Activated naive CD8-positive, alpha-beta T cell treated with anti-CD3 and anti-CD28 coated beads, Interleukin-2, amount 10 ng/mL, durations not matched to agents 7 days and 5 days (primary cell): ENCODE data around the gene NOVA2. TPM values are rescaled to one million over a fixed set of nuclear protein-coding genes. Genes with fewer than 3 reads are reported as not detected.
A peak's percentile ranks its signal among the peaks of the same experiment; 100 is the strongest.

Source experiments
- ATAC-seq: fragments of 150-1000 bp; cut with Tn5 transposase; one replicate; pipeline ENCODE4 v1.10.0; 2021; ENCODE audit warnings: low read depth, moderate library complexity
- POLR2A ChIA-PET: fragments of 350-600 bp; sonication (Branson Sonifier 250); formaldehyde crosslinking; loops from one replicate; lab custom pipeline; 2021; ENCODE audit warnings: antibody characterized with exemption; lab: Charles Lee
- DNase-seq: peaks from one replicate; pipeline ENCODE4 v3.0.0; 2021
- H3K27ac Mint-ChIP-seq: one replicate; pipeline ENCODE4 v1.8.0; 2022; ENCODE audit warnings: mild to moderate bottlenecking, mixed read lengths
- H3K27me3 Mint-ChIP-seq: one replicate; pipeline ENCODE4 v1.8.0; 2022; ENCODE audit warnings: mild to moderate bottlenecking, moderate library complexity, mixed read lengths
- H3K36me3 Mint-ChIP-seq: one replicate; pipeline ENCODE4 v1.8.0; 2021; ENCODE audit warnings: mild to moderate bottlenecking, mixed read lengths
- H3K4me1 Mint-ChIP-seq: one replicate; pipeline ENCODE4 v1.8.0; 2021; ENCODE audit warnings: mixed read lengths
- H3K4me3 Mint-ChIP-seq: one replicate; pipeline ENCODE4 v1.8.0; 2022; ENCODE audit warnings: mild to moderate bottlenecking, moderate library complexity, mixed read lengths
- H3K9me3 Mint-ChIP-seq: one replicate; pipeline ENCODE4 v1.8.0; 2021; ENCODE audit warnings: mixed read lengths
- total RNA-seq, 2 experiments: library from RNA; stranded (reverse); gene quantifications; one replicate each; pipeline ENCODE4 v1.2.3, GENCODE V29; 2021

Gene NOVA2, protein sequence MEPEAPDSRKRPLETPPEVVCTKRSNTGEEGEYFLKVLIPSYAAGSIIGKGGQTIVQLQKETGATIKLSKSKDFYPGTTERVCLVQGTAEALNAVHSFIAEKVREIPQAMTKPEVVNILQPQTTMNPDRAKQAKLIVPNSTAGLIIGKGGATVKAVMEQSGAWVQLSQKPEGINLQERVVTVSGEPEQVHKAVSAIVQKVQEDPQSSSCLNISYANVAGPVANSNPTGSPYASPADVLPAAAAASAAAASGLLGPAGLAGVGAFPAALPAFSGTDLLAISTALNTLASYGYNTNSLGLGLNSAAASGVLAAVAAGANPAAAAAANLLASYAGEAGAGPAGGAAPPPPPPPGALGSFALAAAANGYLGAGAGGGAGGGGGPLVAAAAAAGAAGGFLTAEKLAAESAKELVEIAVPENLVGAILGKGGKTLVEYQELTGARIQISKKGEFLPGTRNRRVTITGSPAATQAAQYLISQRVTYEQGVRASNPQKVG
- total RNA-seq: not detected

DNA sequence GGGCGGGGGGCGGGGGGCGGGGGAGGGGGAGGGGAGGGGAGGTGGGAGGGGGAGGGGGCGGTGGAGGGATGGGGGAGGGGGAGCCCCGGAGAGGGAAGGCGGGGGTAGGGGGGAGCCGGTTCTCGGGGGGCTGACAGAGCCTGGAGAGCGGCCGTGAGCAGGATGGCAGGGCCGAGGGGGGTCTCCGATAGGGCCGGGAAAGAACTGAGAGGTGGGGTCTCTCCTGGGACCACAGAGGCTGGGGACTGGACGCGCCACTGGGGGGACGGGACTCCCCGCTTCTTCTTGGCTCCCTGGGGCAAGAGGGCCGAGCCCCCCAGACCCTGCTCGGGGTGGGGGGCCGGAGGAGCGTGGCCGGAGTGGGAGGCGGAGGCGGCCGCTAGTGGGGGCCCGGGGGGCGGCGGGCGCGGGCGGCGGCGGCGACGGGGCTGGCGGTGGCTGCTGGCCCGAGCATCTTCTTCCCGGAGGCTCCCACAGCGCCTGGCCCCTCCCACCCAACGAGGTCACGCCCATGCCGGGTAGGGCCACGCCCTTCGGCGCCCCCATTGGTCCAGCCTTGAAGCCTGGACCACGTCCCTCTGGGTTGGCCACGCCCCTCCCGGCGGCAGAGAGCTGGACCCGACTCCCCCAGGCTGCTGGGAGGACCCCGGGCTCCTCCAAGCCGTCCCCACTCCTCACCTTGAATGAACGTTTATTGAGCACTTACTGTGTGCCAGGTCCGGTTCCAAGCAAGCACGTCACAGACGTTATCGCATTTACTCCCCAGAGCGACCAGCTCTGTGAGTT, at the start of gene NOVA2:
Gene NOVA2 (minus strand): TSS at position 313 of the 786 bp plus-strand sequence. CDS start 514 bp downstream, outside the sequence.
- no peak within 1 kb of the TSS for H3K27ac Mint-ChIP-seq
- POLR2A ChIA-PET: interaction anchor here (0.9 kb wide), 1 partner anchor 10 kb away, joined by 3 read pairs; no protein-coding TSS in a partner anchor
- peaks cover 20% of the 10 kb centered on the region for H3K4me1 Mint-ChIP-seq
- H3K36me3 Mint-ChIP-seq: no peaks in the 10 kb centered on the region
- DNase-seq (peak; percentile 62), ATAC-seq (peak; percentile 45)
- no peak within 1 kb of the TSS for H3K4me3 Mint-ChIP-seq
- peaks cover 74% of the 10 kb centered on the region for H3K27me3 Mint-ChIP-seq
- H3K9me3 Mint-ChIP-seq: no peaks in the 10 kb centered on the region

DNA sequence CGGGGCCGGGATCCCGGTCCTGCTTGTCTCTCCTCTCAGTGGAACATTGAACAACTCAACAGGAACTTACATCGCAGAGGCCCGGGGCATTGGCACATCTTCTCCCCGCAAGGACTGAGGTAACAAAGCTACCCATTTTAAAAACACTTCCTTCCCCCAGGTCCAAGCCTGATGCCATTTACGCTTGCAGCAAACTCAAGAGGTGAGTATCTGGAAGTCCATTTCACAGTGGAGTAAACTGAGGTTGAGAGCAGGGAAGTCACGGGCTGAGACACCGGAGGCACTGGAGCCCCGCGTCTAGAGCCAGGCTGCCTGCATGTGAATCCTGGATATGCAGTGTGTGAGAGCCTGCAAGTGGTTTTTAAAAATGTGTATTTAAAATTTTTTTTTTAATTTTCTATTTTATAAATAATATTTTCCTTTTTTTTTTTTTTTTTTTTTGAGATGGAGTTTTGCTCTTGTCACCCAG, 49.7 kb upstream of the NOVA2 start:
- POLR2A ChIA-PET: no interaction called here
- Mint-ChIP-seq H3K9me3 (no peaks in the 10 kb centered on the region), H3K36me3 (no peaks in the 10 kb centered on the region), H3K4me1 (peaks cover 12% of the 10 kb centered on the region), H3K4me3 (no peak overlapping the region), H3K27me3 (peaks cover 32% of the 10 kb centered on the region), H3K27ac (no peak overlapping the region)
- ATAC-seq: no peak
- DNase-seq: no peak

DNA sequence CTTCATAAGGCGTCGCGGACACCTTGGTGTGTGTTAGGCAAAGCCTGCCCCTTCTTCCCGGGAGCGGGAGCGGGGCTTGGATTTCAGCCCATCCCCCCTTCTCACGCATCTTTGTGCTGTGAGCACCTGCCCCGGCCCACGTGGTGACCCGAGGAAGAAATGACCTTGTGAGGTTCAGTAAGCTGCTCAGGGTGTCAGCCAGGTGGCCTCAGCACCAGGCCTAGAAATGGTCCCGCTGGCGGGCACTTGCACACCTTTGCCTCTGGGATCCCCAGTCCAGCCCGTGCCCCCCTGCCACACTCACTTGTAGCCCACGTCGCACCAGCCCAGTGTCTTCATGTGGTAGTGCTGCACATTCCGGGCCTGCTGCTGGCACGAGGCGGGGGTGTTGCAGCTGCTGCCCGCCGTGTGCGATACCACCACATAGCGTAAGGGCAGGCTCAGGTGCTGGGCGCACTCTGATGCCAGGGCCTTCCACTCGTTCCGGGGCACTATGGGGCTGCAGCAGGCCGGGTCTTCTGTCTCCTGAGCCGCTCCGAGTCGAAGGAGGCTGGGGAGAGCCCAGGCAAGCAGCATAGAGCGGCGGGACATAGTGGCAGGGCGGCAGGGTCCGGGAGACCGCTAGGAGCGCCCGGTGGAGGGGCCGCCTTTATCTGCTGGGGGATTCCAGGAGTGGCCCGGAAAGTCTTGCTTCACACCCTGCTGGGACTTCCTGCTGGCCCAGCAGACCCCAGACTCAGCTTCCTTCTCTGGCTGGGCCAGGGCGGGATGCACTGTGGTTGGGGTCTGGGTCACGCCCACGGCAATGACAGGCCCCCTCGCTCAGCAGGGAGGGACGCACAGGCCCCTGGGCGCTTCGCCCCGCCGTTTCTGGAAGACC, 49.0 kb upstream of the NOVA2 start, which contains the start of gene PGLYRP1:
Gene PGLYRP1 (minus strand): TSS at position 623 of the 880 bp plus-strand sequence. CDS start 32 bp downstream, at position 591.
- POLR2A ChIA-PET: no interaction called here
- no peaks in the 10 kb centered on the region for H3K36me3 Mint-ChIP-seq
- DNase-seq (no peak), ATAC-seq (no peak)
- peaks cover 12% of the 10 kb centered on the region for H3K4me1 Mint-ChIP-seq
- no peak within 1 kb of the TSS for H3K27ac Mint-ChIP-seq
- no peak within 1 kb of the TSS for H3K4me3 Mint-ChIP-seq
- H3K27me3 Mint-ChIP-seq: peaks cover 32% of the 10 kb centered on the region
- H3K9me3 Mint-ChIP-seq: no peaks in the 10 kb centered on the region

DNA sequence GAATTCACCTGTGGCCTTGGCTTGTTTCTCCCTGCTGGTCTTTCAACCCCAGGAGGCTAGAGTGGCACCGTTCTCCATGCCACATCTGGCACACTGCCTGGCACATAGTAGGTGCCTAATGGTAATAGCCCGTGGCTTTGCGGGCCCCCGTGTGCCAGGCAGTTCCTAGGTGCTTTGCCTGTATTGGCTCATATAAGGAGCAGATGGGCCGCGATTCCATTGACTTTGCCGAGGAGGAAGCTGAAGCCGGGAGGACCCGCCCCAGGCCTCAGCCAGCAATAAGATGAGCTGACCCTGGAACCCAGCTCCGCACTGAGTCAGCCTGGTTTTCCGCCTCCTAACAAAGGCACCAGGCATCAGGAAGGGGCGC, 48.4 kb upstream of the NOVA2 start:
- H3K4me1 Mint-ChIP-seq: peaks cover 12% of the 10 kb centered on the region
- ATAC-seq: no peak
- H3K36me3 Mint-ChIP-seq: no peaks in the 10 kb centered on the region
- no peaks in the 10 kb centered on the region for H3K9me3 Mint-ChIP-seq
- POLR2A ChIA-PET: no interaction called here
- no peak overlapping the region for H3K27ac Mint-ChIP-seq
- no peak overlapping the region for H3K4me3 Mint-ChIP-seq
- H3K27me3 Mint-ChIP-seq: peaks cover 32% of the 10 kb centered on the region
- DNase-seq: no peak

DNA sequence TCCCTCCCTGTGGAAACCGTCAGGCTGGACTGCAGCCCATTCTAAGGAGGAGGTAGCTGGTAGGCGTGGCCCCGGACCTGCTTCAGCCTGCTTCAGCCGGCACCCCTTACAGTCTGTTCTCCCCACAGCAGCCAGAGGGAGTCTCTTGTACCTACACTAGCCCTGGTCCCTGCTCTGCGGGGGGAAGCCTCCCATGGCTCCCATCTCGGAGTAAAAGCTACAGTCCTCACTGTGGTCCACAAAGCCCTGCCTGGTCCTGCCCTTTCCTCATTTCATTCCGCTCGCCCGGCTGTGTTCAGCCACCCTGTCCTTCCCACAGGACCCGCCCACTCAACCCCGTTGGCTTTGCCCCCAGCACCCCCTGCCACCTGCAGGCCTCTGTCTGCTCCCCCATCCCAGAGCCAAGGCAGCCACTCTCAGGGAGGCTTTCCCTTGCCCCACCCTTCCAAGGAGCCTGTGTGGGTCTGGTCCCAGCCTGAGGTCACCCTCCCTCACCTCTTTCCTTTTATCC, 47.9 kb upstream of the NOVA2 start:
- no peaks in the 10 kb centered on the region for H3K9me3 Mint-ChIP-seq
- DNase-seq (no peak), ATAC-seq (no peak)
- peaks cover 13% of the 10 kb centered on the region for H3K4me1 Mint-ChIP-seq
- H3K4me3 Mint-ChIP-seq: no peak overlapping the region
- H3K27ac Mint-ChIP-seq: no peak overlapping the region
- peaks cover 32% of the 10 kb centered on the region for H3K27me3 Mint-ChIP-seq
- H3K36me3 Mint-ChIP-seq: no peaks in the 10 kb centered on the region
- POLR2A ChIA-PET: no interaction called here

DNA sequence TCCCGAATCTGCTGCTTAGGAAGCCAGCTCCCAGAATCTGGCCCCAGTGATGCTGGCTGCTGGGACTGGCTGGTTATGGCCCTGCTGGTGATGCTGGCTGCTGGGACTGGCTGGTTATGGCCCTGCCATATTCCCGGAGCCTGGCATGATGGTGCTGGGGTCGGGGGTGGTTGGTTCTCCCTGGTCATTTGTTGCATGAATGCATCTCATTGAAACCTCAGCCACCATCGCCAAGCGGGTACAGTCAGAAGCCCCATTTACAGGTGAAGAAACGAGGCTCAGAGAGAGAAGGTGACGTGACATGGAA, 47.1 kb upstream of the NOVA2 start:
- H3K4me3 Mint-ChIP-seq: no peak overlapping the region
- H3K4me1 Mint-ChIP-seq: peaks cover 9% of the 10 kb centered on the region
- no peak for DNase-seq
- no peaks in the 10 kb centered on the region for H3K9me3 Mint-ChIP-seq
- POLR2A ChIA-PET: no interaction called here
- H3K27me3 Mint-ChIP-seq: peaks cover 34% of the 10 kb centered on the region
- ATAC-seq: no peak
- peaks cover 2% of the 10 kb centered on the region for H3K36me3 Mint-ChIP-seq
- H3K27ac Mint-ChIP-seq: no peak overlapping the region

DNA sequence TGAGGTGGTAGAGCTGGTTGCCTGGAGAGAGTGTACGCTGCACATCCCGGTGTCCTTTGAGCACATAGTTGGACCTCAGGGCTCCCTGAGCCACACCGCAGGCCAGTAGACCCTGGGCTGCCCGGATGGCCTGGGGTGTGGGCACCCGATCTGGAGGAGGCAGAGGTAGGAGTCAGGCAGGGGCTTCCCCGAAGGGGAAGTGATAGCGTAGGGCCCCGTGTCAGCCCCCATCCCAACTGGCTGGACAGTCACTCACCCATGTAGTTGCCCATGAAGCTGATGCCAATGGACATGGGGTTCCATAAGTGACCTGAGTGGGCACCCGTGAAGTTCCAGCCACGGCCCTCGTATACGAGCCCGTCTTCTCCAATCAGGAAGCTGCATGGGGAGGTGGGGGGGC, 45.6 kb upstream of the NOVA2 start:
- no peak for DNase-seq
- POLR2A ChIA-PET: interaction anchor here (0.7 kb wide), 1 partner anchor 1712 kb away, joined by 4 read pairs; no protein-coding TSS in a partner anchor
- no peak for ATAC-seq
- Mint-ChIP-seq H3K27me3 (peaks cover 30% of the 10 kb centered on the region), H3K27ac (no peak overlapping the region), H3K4me1 (peaks cover 11% of the 10 kb centered on the region), H3K4me3 (no peak overlapping the region), H3K9me3 (no peaks in the 10 kb centered on the region), H3K36me3 (peaks cover 10% of the 10 kb centered on the region)

DNA sequence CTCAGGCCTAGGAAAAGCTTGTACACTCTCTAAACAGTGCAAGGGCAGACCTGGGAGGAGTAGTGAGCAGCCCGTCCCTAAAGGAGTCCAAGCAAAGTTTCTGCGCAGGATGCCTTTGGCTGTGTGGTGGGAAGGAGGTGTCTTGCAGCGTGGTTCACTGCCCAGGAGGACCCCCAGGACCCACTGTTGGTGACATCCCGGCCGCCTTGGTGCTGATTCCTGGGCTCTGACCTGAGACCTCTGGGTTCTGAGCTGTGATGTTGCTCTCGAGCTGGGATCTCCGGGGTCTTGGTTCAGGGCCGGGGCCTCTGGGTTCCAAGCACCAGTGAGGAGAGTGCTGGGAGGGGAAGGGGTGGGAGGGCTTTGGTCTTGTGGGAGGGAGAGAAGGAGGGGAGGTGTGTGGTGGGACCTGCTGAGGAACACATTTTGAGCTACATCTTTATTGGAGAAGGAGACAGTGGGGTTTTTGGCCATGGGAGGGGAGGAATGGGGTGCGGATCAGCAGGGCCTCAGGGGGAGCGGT, 45.1 kb upstream of the NOVA2 start:
- H3K27ac Mint-ChIP-seq: no peak overlapping the region
- DNase-seq (no peak), ATAC-seq (no peak)
- peaks cover 11% of the 10 kb centered on the region for H3K4me1 Mint-ChIP-seq
- POLR2A ChIA-PET: no interaction called here
- peaks cover 26% of the 10 kb centered on the region for H3K27me3 Mint-ChIP-seq
- H3K36me3 Mint-ChIP-seq: peaks cover 10% of the 10 kb centered on the region
- H3K4me3 Mint-ChIP-seq: no peak overlapping the region
- H3K9me3 Mint-ChIP-seq: no peaks in the 10 kb centered on the region

DNA sequence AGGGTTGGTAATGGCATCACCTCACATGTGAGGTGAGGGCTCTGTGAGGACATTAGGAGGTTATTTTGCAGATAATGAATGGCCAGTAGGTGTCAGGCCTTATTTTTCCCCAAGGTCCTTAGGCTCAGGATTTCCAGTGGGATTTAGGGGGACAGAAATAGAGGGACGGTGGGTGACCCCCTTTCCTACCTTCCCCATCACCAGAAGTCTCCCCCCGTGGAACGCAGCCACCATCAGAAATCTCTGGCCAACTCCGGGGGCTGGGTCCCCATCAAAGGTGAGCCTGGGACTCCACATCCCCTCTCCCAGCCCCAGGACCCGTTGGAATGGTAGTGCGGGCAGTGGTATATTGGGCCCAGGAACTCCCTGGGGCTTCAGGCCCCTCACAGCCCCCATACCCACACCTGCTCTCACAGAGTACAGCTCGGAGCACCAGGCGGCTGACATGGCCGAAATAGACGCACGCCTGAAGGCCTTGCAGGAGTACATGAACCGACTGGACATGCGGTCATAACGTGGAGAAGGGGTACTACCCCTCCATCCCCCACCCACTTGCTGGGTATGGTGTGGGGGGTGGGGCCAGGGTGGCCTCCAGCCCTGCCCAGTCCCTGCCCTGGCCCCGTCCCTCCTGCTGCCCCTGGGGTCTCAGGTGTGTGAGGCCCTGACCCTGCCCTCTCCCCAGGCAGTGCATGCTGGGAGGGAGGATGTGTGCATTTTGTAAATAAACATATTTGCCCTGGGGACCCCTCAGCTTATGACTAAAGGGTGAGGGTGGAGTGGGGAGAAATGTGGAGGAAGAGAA, 44.4 kb upstream of the NOVA2 start:
- no peak overlapping the region for H3K4me3 Mint-ChIP-seq
- H3K4me1 Mint-ChIP-seq: peaks cover 11% of the 10 kb centered on the region
- peaks cover 21% of the 10 kb centered on the region for H3K27me3 Mint-ChIP-seq
- H3K9me3 Mint-ChIP-seq: no peaks in the 10 kb centered on the region
- DNase-seq: no peak
- POLR2A ChIA-PET: no interaction called here
- H3K36me3 Mint-ChIP-seq: peaks cover 10% of the 10 kb centered on the region
- no peak for ATAC-seq
- H3K27ac Mint-ChIP-seq: no peak overlapping the region

DNA sequence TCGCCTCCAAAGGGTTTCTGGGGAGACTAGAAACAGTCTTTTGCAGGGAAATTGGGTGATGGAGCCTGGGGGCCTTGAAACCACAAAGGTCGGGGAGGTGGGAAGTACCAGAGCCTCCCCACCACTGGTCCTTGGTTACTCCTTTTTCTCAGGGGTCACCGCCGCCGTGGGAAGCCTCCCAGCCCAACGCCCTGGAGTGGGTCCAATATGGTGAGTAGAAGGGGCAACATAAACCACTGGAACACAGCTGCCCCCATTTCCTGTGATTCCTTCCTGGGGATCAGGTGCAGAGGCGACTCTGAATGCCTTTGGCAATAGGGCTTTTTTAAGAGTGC, 43.4 kb upstream of the NOVA2 start:
- Mint-ChIP-seq H3K27ac (no peak overlapping the region), H3K4me3 (peak overlapping the region; percentile 65), H3K36me3 (peaks cover 10% of the 10 kb centered on the region), H3K4me1 (peaks cover 11% of the 10 kb centered on the region), H3K9me3 (no peaks in the 10 kb centered on the region), H3K27me3 (peaks cover 17% of the 10 kb centered on the region)
- DNase-seq: no peak
- POLR2A ChIA-PET: interaction anchor here (0.6 to 1.3 kb wide), 3 partner anchors 21 to 246 kb away, joined by 3 to 4 read pairs (median 3); partner anchors contain the start of gene IRF2BP1
- ATAC-seq: no peak

DNA sequence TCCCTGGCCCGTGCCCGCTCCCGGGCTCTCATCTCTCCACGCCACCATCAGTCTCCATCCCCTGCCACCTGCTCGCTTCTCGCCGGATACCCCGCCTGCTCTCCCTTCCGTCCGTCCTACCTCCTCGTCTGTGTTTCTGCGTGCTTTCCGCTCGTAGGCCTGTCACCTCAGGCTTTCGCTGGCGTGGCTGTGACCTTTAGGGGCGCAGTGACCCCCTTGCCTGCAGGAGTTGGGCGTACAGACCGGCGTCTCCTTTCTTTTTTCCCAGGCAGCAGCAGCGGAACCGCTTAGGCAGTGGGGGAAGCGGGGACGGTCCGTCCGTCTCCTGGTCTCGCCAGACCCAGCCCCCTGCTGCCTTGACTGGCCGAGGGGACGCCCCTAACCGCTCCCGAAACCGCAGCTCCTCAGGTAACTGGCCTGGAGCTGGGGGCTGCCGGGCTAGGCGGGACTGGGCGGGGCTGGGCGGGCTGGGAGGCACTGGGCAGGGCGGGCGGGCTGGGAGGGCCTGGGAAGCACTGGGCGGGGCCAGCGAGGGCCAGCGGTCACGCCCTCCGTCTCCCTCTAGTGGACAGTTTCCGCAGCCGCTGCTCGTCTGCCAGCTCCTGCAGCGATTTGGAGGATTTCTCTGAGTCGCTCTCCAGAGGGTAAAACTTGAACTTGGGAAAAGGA, 42.9 kb upstream of the NOVA2 start:
- no peaks in the 10 kb centered on the region for H3K9me3 Mint-ChIP-seq
- peaks cover 10% of the 10 kb centered on the region for H3K36me3 Mint-ChIP-seq
- DNase-seq (peak; percentile 87), ATAC-seq (peak; percentile 63)
- POLR2A ChIA-PET: interaction anchor here (0.6 to 1.3 kb wide), 3 partner anchors 20 to 246 kb away, joined by 3 to 4 read pairs (median 3); partner anchors contain the start of gene IRF2BP1
- H3K27ac Mint-ChIP-seq: peak overlapping the region; percentile 79
- peaks cover 13% of the 10 kb centered on the region for H3K27me3 Mint-ChIP-seq
- peaks cover 11% of the 10 kb centered on the region for H3K4me1 Mint-ChIP-seq
- peak overlapping the region; percentile 81 for H3K4me3 Mint-ChIP-seq
